ENCODE data around the gene OGFOD3.

- TF ChIP-seq CTCF (conservative IDR thresholded peaks at IDR 0.05; ENCODE audit: low read depth in 2 of 2) (no peak), REST (IDR thresholded peaks at IDR 0.05; ENCODE audit: unreplicated experiment) (no peak), POLR2AphosphoS5 (IDR thresholded peaks at IDR 0.05; ENCODE audit: low read depth) (no peak), JUNB (IDR thresholded peaks at IDR 0.05; ENCODE audit: unreplicated experiment) (no peak), EZH2 (IDR thresholded peaks at IDR 0.05; ENCODE audit: low read depth, unreplicated experiment) (no peak), ZNF331 (CRISPR knock-in tag; IDR thresholded peaks at IDR 0.05; ENCODE audit: low read depth) (no peak), CREB1 (CRISPR knock-in tag; IDR thresholded peaks at IDR 0.05; ENCODE audit: low read depth) (no peak)
Measured at GRCh38 chr17:82412535-82413520, 5.6 kb downstream of the OGFOD3 start.
